ENCODE results near the gene RIPPLY2. TPM values are rescaled to one million over a fixed set of nuclear protein-coding genes. Genes with fewer than 3 reads are reported as not detected.

RIPPLY2 gene
- total and polyA plus RNA-seq, 7 experiments from 2014 or later, result not detected

GRCh38 chr6:83854766-83855165 is 1.6 kb downstream of the RIPPLY2 start:
- peaks cover 6 to 14% of the 10 kb centered on the region in 2 donors for H3K4me1 ChIP-seq (ENCODE audit: control insufficient read depth in 2 of 2, insufficient read depth in 2 of 2, low read length in 2 of 2)
- H3K4me3 ChIP-seq (ENCODE audit: low read length), result no peak overlapping the region
- no peak for DNase-seq
- Mint-ChIP-seq H3K4me1 (peaks cover 4 to 31% (median 19%) of the 10 kb centered on the region in 7 donors), H3K4me3 (peak overlapping the region in 3 of 10 donors; percentile 45 to 80 (median 62)), H3K27me3 (peaks cover 48 to 64% (median 56%) of the 10 kb centered on the region in 5 donors), H3K27ac (no peak overlapping the region), H3K9me3 (peaks cover 0 to 2% (median 0%) of the 10 kb centered on the region in 11 donors), H3K36me3 (peaks cover 0 to 10% (median 0%) of the 10 kb centered on the region in 5 donors)
- H3K27me3 ChIP-seq (ENCODE audit: control insufficient read depth in 2 of 2, insufficient read depth in 2 of 2, low read length in 2 of 2), result peaks cover 0 to 11% of the 10 kb centered on the region in 2 donors
- no peak overlapping the region for H3K27ac ChIP-seq (ENCODE audit: low read depth, low read length)
- intact Hi-C loops (cut with micrococcal nuclease), result loop anchor here in 1 of 2 donors (5.0 kb wide), 1 partner anchor 662 kb away; the partner anchor contains the start of genes PGM3 and RWDD2A
- CTCF ChIA-PET, result no interaction called here
- no peaks in the 10 kb centered on the region for H3K9me3 ChIP-seq (ENCODE audit: control insufficient read depth in 2 of 3, low read length in 3 of 3)
- ATAC-seq, result no peak
- H3K36me3 ChIP-seq (ENCODE audit: control insufficient read depth in 2 of 3, insufficient read depth in 3 of 3, low read length in 3 of 3), result peaks cover 0 to 3% (median 0%) of the 10 kb centered on the region in 3 experiments
- POLR2A ChIA-PET, result no interaction called here

GRCh38 chr6:83859410-83860358 is 6.5 kb downstream of the RIPPLY2 start, which contains the start of gene CYB5R4:
CYB5R4 (plus strand) TSS chr6:83859689; CDS start chr6:83859783, 94 bp downstream.
- CTCF ChIA-PET, result interaction anchor here (0.7 to 1.9 kb wide), 5 partner anchors 11 to 368 kb away, joined by 3 to 5 read pairs (median 3); partner anchors contain the start of gene CEP162
- POLR2A ChIA-PET, result interaction anchor here (0.9 to 1.8 kb wide), 2 partner anchors 13 to 368 kb away, joined by 3 to 8 read pairs; partner anchors contain the start of gene CEP162
- Mint-ChIP-seq H3K27me3 (peaks cover 8 to 18% (median 16%) of the 10 kb centered on the region in 5 donors), H3K27ac (peak within 1 kb of the TSS; percentile 85 to 96 (median 91)), H3K9me3 (peaks cover 0 to 2% (median 0%) of the 10 kb centered on the region in 11 donors), H3K36me3 (peaks cover under 1 to 8% (median 5%) of the 10 kb centered on the region in 5 donors), H3K4me1 (peaks cover 23 to 47% (median 37%) of the 10 kb centered on the region in 7 donors), H3K4me3 (peak within 1 kb of the TSS; percentile 87 to 100 (median 98))
- H3K4me1 ChIP-seq (ENCODE audit: control insufficient read depth in 2 of 2, insufficient read depth in 2 of 2, low read length in 2 of 2), result peaks cover 14 to 21% of the 10 kb centered on the region in 2 donors
- H3K27ac ChIP-seq (ENCODE audit: low read depth, low read length), result peak within 1 kb of the TSS; percentile 82
- no peaks in the 10 kb centered on the region for H3K9me3 ChIP-seq (ENCODE audit: control insufficient read depth in 2 of 3, low read length in 3 of 3)
- H3K36me3 ChIP-seq (ENCODE audit: control insufficient read depth in 2 of 3, insufficient read depth in 3 of 3, low read length in 3 of 3), result peaks cover 0 to 4% (median 0%) of the 10 kb centered on the region in 3 experiments
- intact Hi-C loops (cut with micrococcal nuclease), result loop anchor here (1.0 to 5.0 kb wide), 10 partner anchors 17 to 1819 kb away; partner anchors contain the start of genes CEP162 (in 2 of the 2), DOP1A (in 2 of the 2), PGM3 (in 2 of the 2) and RWDD2A (in 2 of the 2)
- no peaks in the 10 kb centered on the region for H3K27me3 ChIP-seq (ENCODE audit: control insufficient read depth in 2 of 2, insufficient read depth in 2 of 2, low read length in 2 of 2)
- H3K4me3 ChIP-seq (ENCODE audit: low read length), result peak within 1 kb of the TSS; percentile 92
- DNase-seq, result peak; percentile 88 to 95 (median 94)
- peak; percentile 98 for ATAC-seq

- Mint-ChIP-seq H3K27me3 (peaks cover 1 to 11% (median 9%) of the 10 kb centered on the region in 5 donors), H3K4me3 (peak overlapping the region; percentile 87 to 100 (median 98)), H3K36me3 (peaks cover 0 to 15% (median 9%) of the 10 kb centered on the region in 5 donors), H3K9me3 (no peaks in the 10 kb centered on the region), H3K4me1 (peaks cover 23 to 47% (median 37%) of the 10 kb centered on the region in 7 donors), H3K27ac (peak overlapping the region; percentile 85 to 96 (median 91))
- ChIA-PET CTCF (interaction anchor here (0.7 to 1.9 kb wide), 3 partner anchors 21 to 75 kb away, joined by 3 to 5 read pairs (median 3); no protein-coding TSS in a partner anchor), POLR2A (interaction anchor here (1.8 kb wide), 1 partner anchor 367 kb away, joined by 8 read pairs; the partner anchor contains the start of gene CEP162)
- ATAC-seq (no peak), DNase-seq (peak in 1 of 9 donors; percentile 11)
- no peaks in the 10 kb centered on the region for H3K27me3 ChIP-seq (ENCODE audit: control insufficient read depth in 2 of 2, insufficient read depth in 2 of 2, low read length in 2 of 2)
- intact Hi-C loops (cut with micrococcal nuclease), result loop anchor here (2.0 to 5.0 kb wide), 2 partner anchors 16 to 793 kb away; partner anchors contain the start of genes DOP1A (in 1 of the 2) and UBE3D (in 1 of the 2)
- peak overlapping the region; percentile 82 for H3K27ac ChIP-seq (ENCODE audit: low read depth, low read length)
- peaks cover 14 to 21% of the 10 kb centered on the region in 2 donors for H3K4me1 ChIP-seq (ENCODE audit: control insufficient read depth in 2 of 2, insufficient read depth in 2 of 2, low read length in 2 of 2)
- H3K9me3 ChIP-seq (ENCODE audit: control insufficient read depth in 2 of 3, low read length in 3 of 3), result no peaks in the 10 kb centered on the region
- H3K4me3 ChIP-seq (ENCODE audit: low read length), result peak overlapping the region; percentile 92
- H3K36me3 ChIP-seq (ENCODE audit: control insufficient read depth in 2 of 3, insufficient read depth in 3 of 3, low read length in 3 of 3), result peaks cover 0 to 9% (median 0%) of the 10 kb centered on the region in 3 experiments
Observed at GRCh38 chr6:83860359-83860755, 7.2 kb downstream of the RIPPLY2 start.

DNA sequence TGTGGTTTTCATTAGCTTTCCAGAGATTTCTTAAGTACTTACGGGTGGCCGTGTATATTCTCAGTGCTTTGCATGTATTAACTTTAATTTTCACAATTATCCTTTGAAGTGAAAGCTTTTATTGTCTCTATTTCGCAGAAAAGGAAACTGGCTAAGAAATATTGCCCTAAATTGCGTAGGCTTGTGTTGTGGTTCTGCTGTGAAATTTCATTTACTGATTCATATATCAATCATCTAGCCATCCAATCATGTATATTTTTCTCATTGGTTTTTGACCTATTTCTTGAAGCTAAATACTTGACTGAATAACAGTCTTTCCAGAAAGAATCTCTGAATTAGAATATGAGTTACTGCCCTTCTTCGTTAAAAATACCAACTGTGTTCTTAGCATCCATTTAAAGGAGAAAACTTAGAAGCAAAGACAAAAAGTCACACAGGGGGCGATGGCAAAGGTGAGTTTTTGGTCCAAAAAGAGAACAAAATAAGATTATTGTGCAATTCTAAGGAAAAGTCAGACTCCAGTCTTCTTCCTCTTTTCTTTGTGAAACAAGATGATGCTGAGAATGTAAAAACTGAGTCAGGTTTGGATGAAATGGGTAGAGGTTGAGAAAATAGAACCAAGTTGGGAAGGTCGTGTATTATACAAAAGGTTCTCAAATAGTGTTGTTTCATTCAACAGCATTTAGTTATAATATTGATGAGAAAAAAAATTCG is 7.8 kb downstream of the RIPPLY2 start:
- Histone ChIP-seq H3K27ac (ENCODE audit: low read depth, low read length) (peak overlapping the region; percentile 82), H3K9me3 (ENCODE audit: control insufficient read depth in 2 of 3, low read length in 3 of 3) (no peaks in the 10 kb centered on the region), H3K27me3 (ENCODE audit: control insufficient read depth in 2 of 2, insufficient read depth in 2 of 2, low read length in 2 of 2) (no peaks in the 10 kb centered on the region), H3K4me3 (ENCODE audit: low read length) (peak overlapping the region; percentile 92), H3K36me3 (ENCODE audit: control insufficient read depth in 2 of 3, insufficient read depth in 3 of 3, low read length in 3 of 3) (peaks cover 0 to 15% (median 0%) of the 10 kb centered on the region in 3 experiments), H3K4me1 (ENCODE audit: control insufficient read depth in 2 of 2, insufficient read depth in 2 of 2, low read length in 2 of 2) (peaks cover 14 to 21% of the 10 kb centered on the region in 2 donors)
- H3K4me1 Mint-ChIP-seq, result peaks cover 23 to 47% (median 37%) of the 10 kb centered on the region in 7 donors
- peaks cover 0 to 6% (median 5%) of the 10 kb centered on the region in 5 donors for H3K27me3 Mint-ChIP-seq
- peak overlapping the region in 7 of 9 donors; percentile 85 to 96 (median 87) for H3K27ac Mint-ChIP-seq
- ChIA-PET CTCF (interaction anchor here (1.9 kb wide), 1 partner anchor 20 kb away, joined by 5 read pairs; no protein-coding TSS in a partner anchor), POLR2A (no interaction called here)
- intact Hi-C loops (cut with micrococcal nuclease), result loop anchor here (2.0 to 5.0 kb wide), 2 partner anchors 16 to 794 kb away; partner anchors contain the start of genes DOP1A (in 1 of the 2) and UBE3D (in 1 of the 2)
- H3K36me3 Mint-ChIP-seq, result peaks cover 0 to 21% (median 15%) of the 10 kb centered on the region in 5 donors
- peak overlapping the region; percentile 87 to 100 (median 98) for H3K4me3 Mint-ChIP-seq
- peaks cover 0 to 5% (median 0%) of the 10 kb centered on the region in 11 donors for H3K9me3 Mint-ChIP-seq
- ATAC-seq, result no peak
- DNase-seq, result no peak

- Mint-ChIP-seq H3K4me3 (no peak overlapping the region), H3K4me1 (peaks cover 23 to 47% (median 41%) of the 10 kb centered on the region in 7 donors), H3K27me3 (no peaks in the 10 kb centered on the region), H3K9me3 (peaks cover 0 to 21% (median 9%) of the 10 kb centered on the region in 11 donors), H3K36me3 (peaks cover 8 to 40% (median 34%) of the 10 kb centered on the region in 5 donors), H3K27ac (no peak overlapping the region)
- ATAC-seq, result no peak
- H3K4me1 ChIP-seq (ENCODE audit: control insufficient read depth in 2 of 2, insufficient read depth in 2 of 2, low read length in 2 of 2), result peaks cover 14 to 21% of the 10 kb centered on the region in 2 donors
- no peak overlapping the region for H3K4me3 ChIP-seq (ENCODE audit: low read length)
- H3K27me3 ChIP-seq (ENCODE audit: control insufficient read depth in 2 of 2, insufficient read depth in 2 of 2, low read length in 2 of 2), result no peaks in the 10 kb centered on the region
- H3K27ac ChIP-seq (ENCODE audit: low read depth, low read length), result no peak overlapping the region
- H3K36me3 ChIP-seq (ENCODE audit: control insufficient read depth in 2 of 3, insufficient read depth in 3 of 3, low read length in 3 of 3), result peaks cover 0 to 34% (median 8%) of the 10 kb centered on the region in 3 experiments
- intact Hi-C loops (cut with micrococcal nuclease), result loop anchor here in 1 of 2 donors (5.0 kb wide), 1 partner anchor 796 kb away; the partner anchor contains the start of genes DOP1A and UBE3D
- no peak for DNase-seq
- H3K9me3 ChIP-seq (ENCODE audit: control insufficient read depth in 2 of 3, low read length in 3 of 3), result peaks cover 0 to 6% (median 0%) of the 10 kb centered on the region in 3 experiments
- CTCF ChIA-PET, result interaction anchor here (0.5 kb wide), 1 partner anchor 361 kb away, joined by 3 read pairs; no protein-coding TSS in a partner anchor
- POLR2A ChIA-PET, result no interaction called here
Observed at GRCh38 chr6:83862776-83863471, 9.8 kb downstream of the RIPPLY2 start.
